Gastroesophageal sphincter (tissue), 3 donors: Measurements from ENCODE around the gene GCN1.

ENCODE experiments used
- CTCF ChIP-seq, 4 experiments: fragments of 200-600 bp in 2 of 4; fragments of 450-650 bp in 2 of 4; sonication (generic) in 1 of 4; IDR thresholded peaks; one replicate each; pipeline ENCODE4 v1.5.1; 2017 to 2019; ENCODE audit warnings: antibody characterized with exemption in 4 of 4, mild to moderate bottlenecking in 2 of 4, moderate library complexity in 2 of 4
- POLR2AphosphoS5 ChIP-seq: sonication (generic); formaldehyde crosslinking; IDR thresholded peaks from one replicate; pipeline ENCODE4 v1.6.1; 2017; ENCODE audit warnings: antibody characterized with exemption

GRCh38 chr12:120196363-120196762 is 1.8 kb upstream of the GCN1 start:
- no peak for TF ChIP-seq CTCF (IDR thresholded peaks at IDR 0.05)
- TF ChIP-seq POLR2AphosphoS5: no peak
